Keratinocyte (primary cell): ENCODE measurements around the gene MEGF11. TPM values are rescaled to one million over a fixed set of nuclear protein-coding genes. Genes with fewer than 3 reads are reported as not detected.

ENCODE experiments used
- DNase-seq: peaks from one replicate; pipeline ENCODE4 v3.0.0-alpha.2; 2011; ENCODE audit warnings: low read depth, missing footprints, low spot score
- FAIRE-seq: peaks from 2 replicates; lab custom pipeline; 2011; peaks lifted over from hg19 to GRCh38; lab: Jason Lieb, UNC
- H2AFZ ChIP-seq: 2 replicates; pipeline ENCODE4 v1.6.0; 2012; ENCODE audit warnings: low read length, control low read depth, inconsistent platforms; ENCODE audit not compliant: control insufficient read depth
- H3K27ac ChIP-seq: 2 replicates; pipeline ENCODE4 v1.5.1; 2011; ENCODE audit warnings: low read length; ENCODE audit not compliant: control insufficient read depth, insufficient read depth
- H3K27me3 ChIP-seq: 3 replicates; pipeline ENCODE4 v1.6.0; 2011; ENCODE audit warnings: low read length; ENCODE audit not compliant: control insufficient read depth, insufficient read depth; ENCODE audit errors: extremely low read depth
- H3K36me3 ChIP-seq, 2 experiments: 2 replicates in 1 of 2; 3 replicates in 1 of 2; pipeline ENCODE4 v1.5.1; 2011; ENCODE audit warnings: low read length in 2 of 2, mild to moderate bottlenecking in 1 of 2; ENCODE audit not compliant: control insufficient read depth in 2 of 2, insufficient read depth in 2 of 2; ENCODE audit errors: extremely low read depth in 1 of 2
- H3K4me1 ChIP-seq: 3 replicates; pipeline ENCODE4 v1.5.1; 2011; ENCODE audit warnings: low read length; ENCODE audit not compliant: control insufficient read depth, insufficient read depth; ENCODE audit errors: extremely low read depth
- H3K4me2 ChIP-seq: 3 replicates; pipeline ENCODE4 v1.6.0; 2011; ENCODE audit warnings: low read depth, low read length; ENCODE audit not compliant: control insufficient read depth, insufficient read depth; ENCODE audit errors: extremely low read depth
- H3K4me3 ChIP-seq, 3 experiments: fragments of 200-600 bp in 1 of 3; sonication (generic) in 1 of 3; 2 replicates in 2 of 3; 3 replicates in 1 of 3; pipeline ENCODE4 v1.5.1; 2011 to 2016; ENCODE audit warnings: low read length in 3 of 3, mild to moderate bottlenecking in 3 of 3, control low read depth in 2 of 3, inconsistent platforms in 1 of 3, low read depth in 1 of 3, mixed read lengths in 1 of 3, mixed run types in 1 of 3, moderate library complexity in 1 of 3; ENCODE audit not compliant: control insufficient read depth in 2 of 3, insufficient read depth in 2 of 3; ENCODE audit errors: extremely low read depth in 1 of 3
- H3K79me2 ChIP-seq: 2 replicates; pipeline ENCODE4 v1.6.0; 2012; ENCODE audit warnings: low read length; ENCODE audit not compliant: control insufficient read depth, insufficient read depth
- H3K9ac ChIP-seq: 3 replicates; pipeline ENCODE4 v1.6.0; 2011; ENCODE audit warnings: low read length; ENCODE audit not compliant: control insufficient read depth, insufficient read depth; ENCODE audit errors: extremely low read depth
- H3K9me1 ChIP-seq: 3 replicates; pipeline ENCODE4 v1.6.0; 2011; ENCODE audit warnings: low read length; ENCODE audit not compliant: control insufficient read depth, insufficient read depth; ENCODE audit errors: extremely low read depth
- H3K9me3 ChIP-seq: 2 replicates; pipeline ENCODE4 v1.5.1; 2012; ENCODE audit warnings: low read depth, low read length; ENCODE audit not compliant: control insufficient read depth
- H4K20me1 ChIP-seq: 3 replicates; pipeline ENCODE4 v1.6.0; 2011; ENCODE audit warnings: low read length; ENCODE audit not compliant: control insufficient read depth, insufficient read depth; ENCODE audit errors: extremely low read depth
- EZH2 ChIP-seq: IDR thresholded peaks from one replicate; pipeline ENCODE4 v1.6.1; 2012; ENCODE audit warnings: inconsistent platforms, mild to moderate bottlenecking, low read length, moderate library complexity
- dilution Hi-C: fragments of 300-500 bp; cut with MboI; formaldehyde crosslinking; loops from one replicate; pipeline ENCODE4 v1.7.0; 2020; ENCODE audit warnings: low sequenced_read_pairs; ENCODE audit not compliant: extremely low pct_ligation_motif_present
- polyA plus RNA-seq, 5 experiments: library from polyadenylated mRNA; depleted of rRNA in 3 of 5; stranded (reverse) in 3 of 5; stranded (forward) in 1 of 5; unstranded in 1 of 5; fragments of >200 nt; gene quantifications; 1 replicate in 1 of 5; 2 replicates in 3 of 5; 3 replicates in 1 of 5; pipeline versions ENCODE4 v1.2.1 to v1.2.3, GENCODE V29; 2011 to 2012; ENCODE audit warnings: missing spikeins in 2 of 5, low read depth in 1 of 5, low replicate concordance in 1 of 5
- TF ChIP-seq, protein P1 (sequence below), 3 experiments: IDR thresholded peaks in 1 of 3; conservative IDR thresholded peaks in 1 of 3; optimal IDR thresholded peaks in 1 of 3; 2 replicates in 2 of 3; 3 replicates in 1 of 3; pipeline versions ENCODE3 to v1.5.1; 2011; ENCODE audit warnings: low read length in 3 of 3, mild to moderate bottlenecking in 3 of 3, moderate library complexity in 2 of 3, control low read depth in 1 of 3, inconsistent platforms in 1 of 3; ENCODE audit not compliant: insufficient read depth in 2 of 3; ENCODE audit errors: extremely low read depth in 1 of 3

MEGF11 gene
- polyA plus RNA-seq, 1 donor (not counting 4 experiments of a cell fraction or from before 2014, with no cell fraction given), result not detected

DNA sequence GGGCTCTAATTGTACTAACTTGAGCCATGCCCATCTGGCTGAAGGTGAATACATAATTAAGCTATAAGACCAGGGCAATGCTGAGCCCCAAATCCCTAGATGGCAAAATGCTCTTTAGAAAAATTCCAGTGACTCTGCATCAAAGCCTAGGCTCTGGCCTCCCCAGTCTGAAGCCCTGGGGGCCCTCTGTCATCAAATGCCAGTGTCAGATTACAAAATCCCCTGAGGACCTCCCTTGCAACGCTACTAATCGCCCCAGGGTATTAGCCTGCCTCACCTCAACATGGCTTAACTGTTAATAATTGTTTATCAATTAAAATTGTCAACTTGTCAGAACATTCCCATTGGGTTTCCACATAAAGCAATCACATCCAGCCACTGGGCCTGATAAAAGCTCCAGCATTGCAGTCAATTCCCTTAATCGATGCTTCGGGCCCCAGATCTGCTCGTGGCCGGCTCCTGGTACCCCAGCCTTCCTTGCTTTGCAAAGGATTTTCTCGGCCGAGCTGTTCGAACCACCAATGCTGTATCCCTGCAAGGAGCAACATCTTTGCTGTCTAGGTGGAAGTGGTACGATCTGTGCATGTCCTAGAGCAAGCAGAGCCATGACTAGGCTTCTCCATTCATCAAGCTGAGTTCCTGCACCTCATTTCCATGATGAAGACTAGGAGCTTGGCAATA lies 151.7 kb downstream of the MEGF11 start:
- Histone ChIP-seq H3K4me2 (no peak overlapping the region), H4K20me1 (no peaks in the 10 kb centered on the region), H3K79me2 (no peaks in the 10 kb centered on the region), H3K27me3 (peaks cover 24% of the 10 kb centered on the region), H3K27ac (no peak overlapping the region), H3K9me3 (no peaks in the 10 kb centered on the region), H3K36me3 (no peaks in the 10 kb centered on the region), H3K4me1 (no peaks in the 10 kb centered on the region), H3K9ac (no peak overlapping the region), H3K4me3 (no peak overlapping the region), H3K9me1 (no peaks in the 10 kb centered on the region), H2AFZ (no peak overlapping the region)
- FAIRE-seq, result no peak
- no peak for DNase-seq
- dilution Hi-C loops, result no loop called here
- TF ChIP-seq EZH2, result no peak
- TF ChIP-seq, protein P1, sequence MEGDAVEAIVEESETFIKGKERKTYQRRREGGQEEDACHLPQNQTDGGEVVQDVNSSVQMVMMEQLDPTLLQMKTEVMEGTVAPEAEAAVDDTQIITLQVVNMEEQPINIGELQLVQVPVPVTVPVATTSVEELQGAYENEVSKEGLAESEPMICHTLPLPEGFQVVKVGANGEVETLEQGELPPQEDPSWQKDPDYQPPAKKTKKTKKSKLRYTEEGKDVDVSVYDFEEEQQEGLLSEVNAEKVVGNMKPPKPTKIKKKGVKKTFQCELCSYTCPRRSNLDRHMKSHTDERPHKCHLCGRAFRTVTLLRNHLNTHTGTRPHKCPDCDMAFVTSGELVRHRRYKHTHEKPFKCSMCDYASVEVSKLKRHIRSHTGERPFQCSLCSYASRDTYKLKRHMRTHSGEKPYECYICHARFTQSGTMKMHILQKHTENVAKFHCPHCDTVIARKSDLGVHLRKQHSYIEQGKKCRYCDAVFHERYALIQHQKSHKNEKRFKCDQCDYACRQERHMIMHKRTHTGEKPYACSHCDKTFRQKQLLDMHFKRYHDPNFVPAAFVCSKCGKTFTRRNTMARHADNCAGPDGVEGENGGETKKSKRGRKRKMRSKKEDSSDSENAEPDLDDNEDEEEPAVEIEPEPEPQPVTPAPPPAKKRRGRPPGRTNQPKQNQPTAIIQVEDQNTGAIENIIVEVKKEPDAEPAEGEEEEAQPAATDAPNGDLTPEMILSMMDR (optimal IDR thresholded peaks at IDR 0.05 in 1 of 3, IDR thresholded peaks at IDR 0.05 in 1 of 3, conservative IDR thresholded peaks at IDR 0.05 in 1 of 3; ENCODE audit: extremely low read depth in 1 of 3, insufficient read depth in 2 of 3, low read length in 3 of 3), result no peak

DNA sequence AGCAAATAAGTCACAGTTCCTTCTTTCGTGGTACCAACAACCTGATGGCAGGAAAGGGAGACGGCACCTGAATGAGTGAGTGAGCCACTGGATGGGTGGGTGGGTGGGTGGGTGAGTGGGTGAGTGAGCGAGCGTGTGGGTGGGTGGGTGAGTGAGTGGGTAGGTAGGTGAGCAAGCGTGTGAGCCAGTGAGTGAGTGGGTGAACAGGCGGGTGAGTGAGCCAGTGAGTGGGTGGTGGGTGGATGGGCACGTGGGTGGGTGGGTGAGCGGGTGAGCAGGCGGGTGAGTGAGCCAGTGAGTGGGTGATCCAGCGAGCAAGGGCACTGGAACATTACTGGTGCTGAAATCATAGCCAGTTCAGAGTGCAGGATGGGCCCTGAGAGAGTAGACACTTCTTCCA lies 152.8 kb downstream of the MEGF11 start:
- dilution Hi-C loops, result no loop called here
- Histone ChIP-seq H3K79me2 (no peaks in the 10 kb centered on the region), H3K4me2 (no peak overlapping the region), H3K9me3 (no peaks in the 10 kb centered on the region), H3K27me3 (peaks cover 15% of the 10 kb centered on the region), H3K4me1 (no peaks in the 10 kb centered on the region), H3K4me3 (no peak overlapping the region), H3K36me3 (no peaks in the 10 kb centered on the region), H3K27ac (no peak overlapping the region), H3K9me1 (no peaks in the 10 kb centered on the region), H4K20me1 (no peaks in the 10 kb centered on the region), H3K9ac (no peak overlapping the region), H2AFZ (no peak overlapping the region)
- TF ChIP-seq, protein P1 (optimal IDR thresholded peaks at IDR 0.05 in 1 of 3, IDR thresholded peaks at IDR 0.05 in 1 of 3, conservative IDR thresholded peaks at IDR 0.05 in 1 of 3; ENCODE audit: extremely low read depth in 1 of 3, insufficient read depth in 2 of 3, low read length in 3 of 3), result no peak
- TF ChIP-seq EZH2, result no peak
- FAIRE-seq (no peak), DNase-seq (no peak)
